ENCODE measurements around the gene TFAP2D. TPM values are rescaled to one million over a fixed set of nuclear protein-coding genes. Genes with fewer than 3 reads are reported as not detected.

TFAP2D gene
- polyA plus RNA-seq, 1 donor from 2014 or later = not detected

GRCh38 chr6:50712291-50712690 is 1.0 kb upstream of the TFAP2D start:
- no peaks in the 10 kb centered on the region for H3K36me3 Mint-ChIP-seq
- H3K4me3 Mint-ChIP-seq = no peak overlapping the region
- H3K4me1 Mint-ChIP-seq = peaks cover 0 to 3% (median 2%) of the 10 kb centered on the region in 3 donors
- H3K27me3 Mint-ChIP-seq = peaks cover 24% of the 10 kb centered on the region
- peaks cover 5 to 9% (median 8%) of the 10 kb centered on the region in 3 donors for H3K9me3 Mint-ChIP-seq
- no peak overlapping the region for H3K27ac Mint-ChIP-seq

DNA sequence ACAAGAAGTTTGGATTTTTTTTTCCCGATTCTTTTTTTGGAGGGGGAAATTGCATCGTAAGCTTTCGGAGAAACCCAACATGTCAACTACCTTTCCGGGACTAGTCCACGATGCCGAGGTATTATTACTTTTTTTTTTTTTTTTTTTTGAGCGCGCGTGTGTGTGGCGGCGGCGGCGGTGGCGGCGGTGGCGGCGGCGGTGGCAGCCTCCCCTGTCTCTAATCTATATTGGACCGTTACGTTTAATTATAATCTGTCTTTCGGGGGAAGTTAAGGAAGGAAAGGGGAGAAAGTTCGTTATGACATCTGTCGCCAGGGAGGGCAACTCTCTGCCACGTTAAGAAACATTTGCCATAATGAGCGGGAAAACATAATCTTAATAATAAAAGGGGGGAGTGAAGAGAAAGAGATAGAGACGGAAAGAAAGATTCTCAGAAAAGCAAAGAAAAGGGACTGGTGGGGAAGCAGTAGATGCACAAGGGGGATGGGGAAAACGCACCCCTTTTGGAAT is 706 bp downstream of the TFAP2D start:
- Mint-ChIP-seq H3K27ac (peak overlapping the region in 1 of 3 donors; percentile 71), H3K36me3 (no peaks in the 10 kb centered on the region), H3K9me3 (peaks cover 4 to 9% (median 8%) of the 10 kb centered on the region in 3 donors), H3K4me3 (no peak overlapping the region), H3K27me3 (peaks cover 22% of the 10 kb centered on the region), H3K4me1 (peaks cover 0 to 3% (median 2%) of the 10 kb centered on the region in 3 donors)

DNA sequence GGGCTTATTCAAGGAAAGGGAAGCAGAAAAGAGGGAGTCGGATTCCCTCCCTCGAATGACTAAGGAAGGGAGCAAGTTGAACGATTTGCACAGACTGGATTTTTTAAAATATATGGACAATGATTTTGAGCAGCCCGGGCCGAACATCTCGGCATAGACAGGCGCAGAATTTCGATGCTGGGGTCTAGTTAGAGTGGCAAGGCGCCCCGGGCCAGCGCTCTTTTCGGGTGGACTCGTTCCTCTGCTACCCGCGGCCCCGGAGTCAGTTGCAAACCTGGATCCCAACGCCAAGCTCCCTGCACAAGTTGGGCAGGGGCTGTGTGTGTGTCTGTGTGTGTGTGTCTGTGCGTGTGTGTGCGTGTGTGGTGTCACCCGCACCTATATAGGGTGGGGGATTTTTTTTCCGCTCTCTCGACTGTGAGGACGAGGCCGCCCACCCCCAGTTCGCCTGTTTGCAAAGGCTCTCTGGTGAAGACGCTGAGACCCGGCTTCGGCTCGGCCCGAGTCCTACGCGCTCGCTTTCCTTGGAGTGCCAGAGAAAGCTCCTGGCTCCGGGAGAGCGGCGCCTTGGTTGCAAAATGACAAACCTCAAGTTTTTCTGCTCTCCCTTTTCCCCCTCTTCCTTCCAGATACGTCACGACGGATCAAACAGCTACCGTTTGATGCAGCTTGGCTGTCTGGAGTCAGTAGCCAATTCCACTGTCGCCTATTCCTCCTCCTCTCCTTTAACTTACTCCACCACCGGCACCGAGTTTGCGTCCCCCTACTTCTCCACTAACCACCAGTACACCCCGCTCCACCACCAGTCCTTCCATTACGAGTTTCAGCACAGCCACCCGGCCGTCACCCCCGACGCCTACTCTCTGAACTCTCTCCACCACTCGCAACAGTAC is 1.4 kb downstream of the TFAP2D start:
- H3K4me3 Mint-ChIP-seq = no peak overlapping the region
- no peaks in the 10 kb centered on the region for H3K36me3 Mint-ChIP-seq
- H3K27ac Mint-ChIP-seq = peak overlapping the region in 2 of 3 donors; percentile 10 to 71
- H3K9me3 Mint-ChIP-seq = peaks cover 4 to 9% (median 8%) of the 10 kb centered on the region in 3 donors
- peaks cover 23% of the 10 kb centered on the region for H3K27me3 Mint-ChIP-seq
- peaks cover 0 to 3% (median 2%) of the 10 kb centered on the region in 3 donors for H3K4me1 Mint-ChIP-seq

- H3K4me3 Mint-ChIP-seq = no peak overlapping the region
- peaks cover 34% of the 10 kb centered on the region for H3K27me3 Mint-ChIP-seq
Measured at GRCh38 chr6:50716899-50717509, 3.7 kb downstream of the TFAP2D start.

DNA sequence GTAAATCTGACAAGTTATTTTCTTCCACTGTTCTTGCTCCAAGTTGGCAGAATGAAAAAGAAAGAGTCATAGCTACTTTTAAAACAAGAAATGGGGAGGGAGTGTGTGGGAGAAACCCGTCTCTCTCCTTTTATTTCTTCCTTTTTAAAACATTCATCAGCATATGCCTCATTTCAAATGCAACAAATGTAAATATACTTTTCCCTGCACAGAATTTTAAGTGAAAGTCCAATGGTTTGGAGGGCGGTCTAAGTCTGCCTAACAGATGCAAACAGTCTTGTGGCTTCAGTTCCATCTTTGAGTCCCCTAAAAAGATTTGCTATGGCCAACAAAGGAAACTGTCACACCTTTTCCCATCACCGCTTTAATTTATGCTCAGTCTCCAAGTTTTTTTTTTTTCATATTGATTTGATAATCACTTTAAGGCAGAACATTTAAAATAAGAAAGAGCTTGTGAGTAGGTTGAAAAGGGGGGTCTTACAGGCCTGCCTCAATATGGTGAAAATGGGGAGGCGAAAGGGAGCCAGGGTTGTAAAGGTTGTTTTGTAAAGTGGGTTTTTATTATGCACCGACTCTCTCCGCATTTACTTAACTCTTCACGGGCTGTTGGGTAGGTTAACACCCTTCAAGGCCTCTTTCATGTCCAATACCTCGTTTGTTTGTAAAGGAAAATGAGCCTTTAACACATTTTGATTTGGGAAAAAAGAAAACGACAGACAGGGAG is 4.6 kb downstream of the TFAP2D start:
- H3K4me3 Mint-ChIP-seq = no peak overlapping the region
- peaks cover 4 to 9% (median 5%) of the 10 kb centered on the region in 3 donors for H3K9me3 Mint-ChIP-seq
- H3K4me1 Mint-ChIP-seq = peaks cover 0 to 5% (median 2%) of the 10 kb centered on the region in 3 donors
- peaks cover 38% of the 10 kb centered on the region for H3K27me3 Mint-ChIP-seq
- H3K27ac Mint-ChIP-seq = no peak overlapping the region
- no peaks in the 10 kb centered on the region for H3K36me3 Mint-ChIP-seq

More at GRCh38 chr6:50716899-50717509, 3.7 kb downstream of the TFAP2D start:
- Mint-ChIP-seq H3K9me3 (peaks cover 2 to 9% (median 5%) of the 10 kb centered on the region in 3 donors), H3K36me3 (no peaks in the 10 kb centered on the region), H3K4me1 (peaks cover 0 to 3% (median 2%) of the 10 kb centered on the region in 3 donors), H3K27ac (no peak overlapping the region)

DNA sequence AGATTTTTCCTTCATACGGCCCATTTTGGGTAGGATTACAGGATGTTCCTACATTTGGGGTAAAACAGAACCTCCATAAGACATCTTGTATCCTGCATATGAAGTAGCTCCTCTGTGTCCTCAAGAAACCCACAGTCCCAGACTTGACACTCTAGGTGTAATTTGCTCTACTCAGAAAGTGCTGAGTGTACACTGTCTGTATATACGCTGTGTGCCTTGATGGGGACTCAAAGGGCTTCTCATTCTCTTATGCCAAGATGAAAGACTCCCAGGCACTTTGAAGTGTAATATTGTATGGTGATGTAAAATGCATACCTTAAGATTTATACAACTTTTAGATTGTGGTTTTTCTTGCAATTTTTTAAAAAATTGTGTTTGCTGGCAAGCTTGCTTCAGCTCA is 5.2 kb downstream of the TFAP2D start:
- Mint-ChIP-seq H3K9me3 (peaks cover 4 to 7% (median 7%) of the 10 kb centered on the region in 3 donors), H3K27me3 (peaks cover 35% of the 10 kb centered on the region), H3K36me3 (no peaks in the 10 kb centered on the region), H3K27ac (no peak overlapping the region), H3K4me1 (peaks cover 0 to 5% (median 2%) of the 10 kb centered on the region in 3 donors), H3K4me3 (no peak overlapping the region)

- Mint-ChIP-seq H3K27me3 (peaks cover 42% of the 10 kb centered on the region), H3K27ac (no peak overlapping the region), H3K9me3 (peaks cover 0 to 6% (median 5%) of the 10 kb centered on the region in 3 donors), H3K4me1 (peaks cover 0 to 5% (median 3%) of the 10 kb centered on the region in 3 donors), H3K36me3 (no peaks in the 10 kb centered on the region), H3K4me3 (no peak overlapping the region)
Measured at GRCh38 chr6:50720623-50721022, 7.3 kb downstream of the TFAP2D start.

GRCh38 chr6:50721978-50722377 is 8.7 kb downstream of the TFAP2D start:
- peaks cover 6 to 10% (median 8%) of the 10 kb centered on the region in 3 donors for H3K9me3 Mint-ChIP-seq
- H3K4me3 Mint-ChIP-seq = no peak overlapping the region

DNA sequence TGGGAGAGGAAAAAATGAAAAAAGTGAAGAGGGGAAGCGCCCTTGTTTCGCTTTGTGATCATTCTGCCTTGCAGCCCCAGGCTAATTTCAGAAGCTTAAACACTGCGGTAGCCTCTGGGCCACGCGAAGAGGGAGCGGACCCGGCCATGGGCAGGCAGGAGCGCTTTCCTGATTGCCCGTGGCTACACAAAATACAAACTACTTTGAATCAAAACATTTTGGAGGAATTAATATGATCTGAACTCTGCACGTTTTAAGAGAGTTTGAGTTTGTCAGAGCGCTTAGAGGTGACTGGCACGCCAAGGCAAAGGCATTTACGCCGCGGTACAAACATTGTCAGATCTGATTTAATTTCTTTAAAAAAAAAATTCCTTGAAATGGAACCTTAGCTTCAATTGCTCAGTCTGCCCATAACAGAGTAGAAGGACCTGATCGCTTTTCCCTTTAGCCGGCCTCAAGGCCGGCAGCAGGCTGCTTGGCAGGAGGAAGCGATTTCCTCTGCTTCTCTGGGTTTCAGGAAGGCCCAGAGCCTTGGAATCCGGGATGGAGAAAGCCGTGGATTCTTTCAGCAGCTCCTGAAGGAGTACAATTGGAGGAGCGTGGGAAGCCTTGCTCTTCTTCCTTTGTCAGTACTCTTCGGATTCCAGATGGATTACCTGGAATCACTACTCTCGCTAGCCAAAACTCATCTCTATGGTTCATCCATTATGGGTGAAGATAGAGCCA is 9.7 kb downstream of the TFAP2D start:
- Mint-ChIP-seq H3K27me3 (peaks cover 44% of the 10 kb centered on the region), H3K4me3 (no peak overlapping the region), H3K36me3 (no peaks in the 10 kb centered on the region), H3K9me3 (peaks cover 6 to 10% (median 6%) of the 10 kb centered on the region in 3 donors), H3K4me1 (peaks cover 0 to 5% (median 2%) of the 10 kb centered on the region in 3 donors), H3K27ac (no peak overlapping the region)

More at GRCh38 chr6:50721978-50722377, 8.7 kb downstream of the TFAP2D start:
- H3K36me3 Mint-ChIP-seq = no peaks in the 10 kb centered on the region
- H3K27ac Mint-ChIP-seq = no peak overlapping the region
- H3K27me3 Mint-ChIP-seq = peaks cover 47% of the 10 kb centered on the region
- H3K4me1 Mint-ChIP-seq = peaks cover 0 to 5% (median 2%) of the 10 kb centered on the region in 3 donors

GRCh38 chr6:50724381-50725124 is 11.2 kb downstream of the TFAP2D start:
- no peak overlapping the region for H3K27ac Mint-ChIP-seq
- peaks cover 42% of the 10 kb centered on the region for H3K27me3 Mint-ChIP-seq
- H3K36me3 Mint-ChIP-seq = no peaks in the 10 kb centered on the region
- peak overlapping the region in 1 of 4 donors; percentile 30 for H3K4me3 Mint-ChIP-seq
- peaks cover 0 to 5% (median 2%) of the 10 kb centered on the region in 3 donors for H3K4me1 Mint-ChIP-seq
- H3K9me3 Mint-ChIP-seq = peaks cover 6 to 10% (median 9%) of the 10 kb centered on the region in 3 donors

DNA sequence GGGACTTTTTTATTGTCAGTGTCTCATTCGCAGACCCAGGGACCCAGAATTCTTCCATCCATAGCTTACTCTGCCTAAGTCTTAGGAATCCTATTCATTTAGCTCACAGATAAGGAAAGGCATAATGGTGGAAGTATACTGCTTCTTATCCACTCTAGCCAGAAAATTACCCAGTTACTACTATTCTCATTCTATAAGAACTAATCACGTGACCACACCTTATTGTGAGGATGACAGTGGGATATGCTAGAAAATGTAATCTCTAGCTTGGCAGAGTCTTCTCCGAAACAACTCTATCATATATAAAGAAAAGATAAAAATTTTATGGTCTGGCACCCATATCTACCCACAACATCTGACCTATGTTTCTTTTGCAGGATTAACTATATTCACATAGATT is 21.2 kb downstream of the TFAP2D start:
- peaks cover 0 to 2% (median 0%) of the 10 kb centered on the region in 3 donors for H3K4me1 Mint-ChIP-seq
- H3K36me3 Mint-ChIP-seq = no peaks in the 10 kb centered on the region
- peaks cover 0 to 8% (median 1%) of the 10 kb centered on the region in 3 donors for H3K9me3 Mint-ChIP-seq
- H3K27me3 Mint-ChIP-seq = no peaks in the 10 kb centered on the region
- no peak overlapping the region for H3K4me3 Mint-ChIP-seq
- no peak overlapping the region for H3K27ac Mint-ChIP-seq

DNA sequence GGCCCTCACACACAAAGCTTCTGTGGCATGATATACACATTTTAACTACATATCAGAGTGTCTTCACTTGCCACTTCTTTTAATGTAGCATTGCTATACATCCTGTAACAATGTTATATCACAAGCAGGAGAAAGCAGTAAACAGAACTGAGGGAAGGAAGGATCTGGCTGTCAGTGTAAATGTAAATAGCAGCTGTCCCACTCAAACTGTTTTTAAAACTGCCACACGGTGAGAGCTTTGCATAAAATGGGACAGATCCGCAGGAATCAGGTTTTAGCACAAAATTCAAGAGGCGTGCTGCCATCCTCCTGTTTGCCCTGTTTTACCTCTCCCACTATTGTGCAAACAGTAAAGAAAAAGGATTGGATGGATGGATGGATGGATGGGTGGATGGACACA is 28.8 kb downstream of the TFAP2D start:
- Mint-ChIP-seq H3K27me3 (no peaks in the 10 kb centered on the region), H3K4me1 (no peaks in the 10 kb centered on the region), H3K36me3 (no peaks in the 10 kb centered on the region), H3K27ac (no peak overlapping the region), H3K4me3 (peak overlapping the region in 1 of 4 donors; percentile 21), H3K9me3 (peaks cover 0 to 3% (median 3%) of the 10 kb centered on the region in 3 donors)

- Mint-ChIP-seq H3K4me1 (no peaks in the 10 kb centered on the region), H3K4me3 (no peak overlapping the region), H3K36me3 (no peaks in the 10 kb centered on the region), H3K27me3 (no peaks in the 10 kb centered on the region), H3K27ac (no peak overlapping the region), H3K9me3 (no peaks in the 10 kb centered on the region)
Measured at GRCh38 chr6:50744976-50745375, 31.6 kb downstream of the TFAP2D start.
